K562 (cell line): ENCODE measurements around the gene ABCC10. TPM values are rescaled to one million over a fixed set of nuclear protein-coding genes. Genes with fewer than 3 reads are reported as not detected.

ENCODE experiments used
- ATAC-seq: fragments of 200-7000 bp; cut with Tn5 transposase; 3 replicates; pipeline ENCODE4 v1.9.1; 2020; ENCODE audit warnings: moderate library complexity
- BruUV-seq: library from RNA; stranded (reverse); fragments of 400-500 nt; replicated peaks from 2 replicates; lab custom pipeline; 2021; lab: Mats Ljungman, UMichigan
- CTCF ChIA-PET: fragments of 300-600 bp; formaldehyde crosslinking; extraction: SDS; loops from one replicate; lab custom pipeline; 2021; ENCODE audit warnings: low intra/inter-chr PET ratio; lab: Yijun Ruan, JAX
- POLR2A ChIA-PET: fragments of 300-600, 350-650 bp; sonication (Branson Sonifier 250); formaldehyde crosslinking; extraction: SDS; loops from one replicate; lab custom pipeline; 2021; ENCODE audit warnings: antibody characterized with exemption, inconsistent platforms; lab: Yijun Ruan, JAX
- DNase-seq, 4 experiments: peaks; one replicate each; pipeline versions ENCODE4 v3.0.0 to v3.0.0-alpha.2; 2011 to 2018; ENCODE audit warnings: low spot score in 3 of 4, mixed read lengths in 3 of 4; ENCODE audit errors: extremely low read depth in 1 of 4
- FAIRE-seq: peaks from 2 replicates; lab custom pipeline; 2011; peaks lifted over from hg19 to GRCh38; lab: Jason Lieb, UNC
- H2AFZ ChIP-seq: 2 replicates; pipeline ENCODE4 v1.6.0; 2011; ENCODE audit warnings: low read depth, low read length, control low read depth, inconsistent platforms
- H3K27ac ChIP-seq: fragments of 200-600 bp; 3 replicates; pipeline ENCODE4 v1.8.0; 2011; ENCODE audit warnings: low read depth, mild to moderate bottlenecking, control low read depth, inconsistent platforms, low read length, moderate library complexity, mixed read lengths; ENCODE audit errors: extremely low read depth
- H3K27me3 ChIP-seq, 2 experiments: fragments of 300-600 bp in 1 of 2; 2 replicates in 1 of 2; 3 replicates in 1 of 2; pipeline versions ENCODE4 v1.6.0 to v1.8.0; 2011; ENCODE audit warnings: inconsistent platforms in 2 of 2, low read length in 2 of 2, mild to moderate bottlenecking in 1 of 2, mixed read lengths in 1 of 2, moderate library complexity in 1 of 2; ENCODE audit not compliant: control insufficient read depth in 2 of 2, insufficient read depth in 2 of 2
- H3K36me3 ChIP-seq: fragments of 300-600 bp; 3 replicates; pipeline ENCODE4 v1.8.0; 2011; ENCODE audit warnings: mild to moderate bottlenecking, low read length, inconsistent platforms; ENCODE audit not compliant: control insufficient read depth, insufficient read depth
- H3K4me1 ChIP-seq, 2 experiments: fragments of 200-600 bp in 1 of 2; replicated peaks in 1 of 2; 2 replicates in 1 of 2; 3 replicates in 1 of 2; pipeline versions ENCODE4 v1.5.1 to v1.8.0; 2011; ENCODE audit warnings: inconsistent platforms in 2 of 2, low read length in 2 of 2, mild to moderate bottlenecking in 1 of 2, mixed read lengths in 1 of 2, moderate library complexity in 1 of 2; ENCODE audit not compliant: control insufficient read depth in 2 of 2, insufficient read depth in 2 of 2
- H3K4me2 ChIP-seq: 2 replicates; pipeline ENCODE4 v1.6.1; 2011; ENCODE audit warnings: low read length, control low read depth, inconsistent platforms, mixed read lengths; ENCODE audit not compliant: insufficient read depth
- H3K4me3 ChIP-seq: fragments of 200-600 bp; sonication (generic), shearing (Covaris generic); 2 replicates; pipeline ENCODE4 v1.5.1; 2016; ENCODE audit warnings: control low read depth, inconsistent platforms
- H3K79me2 ChIP-seq: fragments of 200-600 bp; 3 replicates; pipeline ENCODE4 v1.8.0; 2011; ENCODE audit warnings: low read length, inconsistent platforms; ENCODE audit not compliant: control insufficient read depth, insufficient read depth
- H3K9ac ChIP-seq, 2 experiments: 2 replicates each; pipeline versions ENCODE4 v1.6.0 to v1.6.1; 2011; ENCODE audit warnings: low read depth in 2 of 2, low read length in 2 of 2, control low read depth in 1 of 2, inconsistent platforms in 1 of 2, mild to moderate bottlenecking in 1 of 2, mixed read lengths in 1 of 2; ENCODE audit not compliant: insufficient read depth in 1 of 2
- H3K9me1 ChIP-seq: one replicate; pipeline ENCODE4 v1.6.0; 2011; ENCODE audit warnings: inconsistent platforms, mild to moderate bottlenecking, low read length, moderate library complexity; ENCODE audit not compliant: control insufficient read depth, insufficient read depth
- H3K9me3 ChIP-seq: replicated peaks from 2 replicates; pipeline ENCODE4 v1.5.1; 2011; ENCODE audit warnings: low read depth, low read length, inconsistent platforms; ENCODE audit not compliant: control insufficient read depth, insufficient read depth
- H4K20me1 ChIP-seq: replicated peaks from 2 replicates; pipeline ENCODE4 v1.6.1; 2011; ENCODE audit warnings: low read length, inconsistent platforms, mixed read lengths; ENCODE audit not compliant: control insufficient read depth, insufficient read depth
- FOXA1 ChIP-seq: fragments of 450-650 bp; IDR thresholded peaks from 2 replicates; pipeline ENCODE4 v1.6.1; 2016; ENCODE audit warnings: mild to moderate bottlenecking, borderline replicate concordance
- RBM22 ChIP-seq: fragments of 200-400 bp; formaldehyde crosslinking; IDR thresholded peaks from 2 replicates; pipeline ENCODE4 v1.6.1; 2018; ENCODE audit warnings: low read length, low read depth; ENCODE audit not compliant: poor library complexity, severe bottlenecking
- SMARCA4 ChIP-seq: fragments of 450-650 bp; IDR thresholded peaks from 2 replicates; pipeline ENCODE4 v1.6.1; 2016
- TRIM24 ChIP-seq, 2 experiments: fragments of 450-650 bp; IDR thresholded peaks; 2 replicates each; pipeline ENCODE4 v1.6.1; 2016
- USF2 ChIP-seq: sonication (generic); formaldehyde crosslinking; IDR thresholded peaks from 2 replicates; pipeline ENCODE4 v1.5.0; 2020; ENCODE audit warnings: missing genetic modification reagents
- ZFP36 ChIP-seq: fragments of 150-350 bp; IDR thresholded peaks from 2 replicates; pipeline ENCODE4 v1.6.1; 2018; ENCODE audit warnings: low read length, low read depth; ENCODE audit not compliant: partially characterized antibody
- ZKSCAN3 ChIP-seq: fragments of 250-450 bp; sonication (Bioruptor Pico); IDR thresholded peaks from 2 replicates; pipeline ENCODE4 v1.4.0; 2020
- ZNF212 ChIP-seq: fragments of 450-650 bp; formaldehyde crosslinking; IDR thresholded peaks from 2 replicates; pipeline ENCODE4 v1.4.0; 2020; ENCODE audit warnings: mild to moderate bottlenecking
- ZNF217 ChIP-seq: sonication (generic); formaldehyde crosslinking; IDR thresholded peaks from 2 replicates; pipeline ENCODE4 v1.8.0; 2022; ENCODE audit warnings: mild to moderate bottlenecking, missing genetic modification reagents
- ZNF431 ChIP-seq: sonication (generic); formaldehyde crosslinking; IDR thresholded peaks from 2 replicates; pipeline ENCODE4 v1.8.0; 2022; ENCODE audit warnings: mild to moderate bottlenecking, missing genetic modification reagents
- WGBS: fragments of 100-300 bp; shearing (Covaris generic); methylation state at CpG from one replicate; pipeline ENCODE4 v1.1.6; 2016; ENCODE audit warnings: low coverage, mixed read lengths; ENCODE audit not compliant: insufficient coverage; ENCODE audit errors: missing lambda C conversion rate; 5-methylcytosine and 5-hydroxymethylcytosine counted together
- in situ Hi-C: fragments of 300-500 bp; cut with MboI; formaldehyde crosslinking; loops from 4 replicates; pipeline ENCODE4 v1.15.0; 2018; ENCODE audit warnings: inconsistent platforms, mixed read lengths
- intact Hi-C: fragments of 100-400 bp; cut with micrococcal nuclease; formaldehyde crosslinking; loops from 2 replicates; pipeline ENCODE4 v1.14.2; 2022
- polyA plus RNA-seq, 8 experiments: library from polyadenylated mRNA; depleted of rRNA in 4 of 8; stranded (reverse) in 5 of 8; unstranded in 3 of 8; fragments of >200 nt; fragmentation: Nextera tagmentation in 2 of 8; fragmentation: Illumina TruSeq in 1 of 8; extraction: Ambion mirVana in 2 of 8; extraction: Trizol in 1 of 8; gene quantifications; 2 replicates each; pipeline versions ENCODE4 v1.2.1 to v1.2.3, GENCODE V29; 2011 to 2014; ENCODE audit warnings: inconsistent platforms in 1 of 8, missing spikeins in 1 of 8
- total RNA-seq, 7 experiments: library from RNA; depleted of rRNA in 6 of 7; stranded (reverse); fragments of >200 nt in 6 of 7; fragmentation: Illumina TruSeq in 2 of 7; extraction: Trizol in 2 of 7; gene quantifications; 2 replicates each; pipeline versions ENCODE4 v1.2.1 to v1.2.3, GENCODE V29; 2011 to 2021; ENCODE audit warnings: low replicate concordance in 1 of 7

Gene ABCC10
- total and polyA plus RNA-seq, 9 of the 15 experiments (the other 6 are each of a cell fraction or from before 2014, with no cell fraction given) = 2.4 to 29.1 (median 13.7) TPM

- TF ChIP-seq USF2 = no peak
- TF ChIP-seq, all 486 proteins: peak for 2
Observed at GRCh38 chr6:43416935-43417334, 10.4 kb upstream of the ABCC10 start (continued).

GRCh38 chr6:43420012-43420709 is 7.2 kb upstream of the ABCC10 start:
- in situ Hi-C loops (no loop called here), intact Hi-C loops (no loop called here)
- H2AFZ ChIP-seq = no peak overlapping the region
- CTCF ChIA-PET = no interaction called here
- no peak overlapping the region for H3K4me2 ChIP-seq
- peaks cover 4 to 5% of the 10 kb centered on the region in 2 experiments; a peak in 2 of 5 replicates for H3K27me3 ChIP-seq
- whole genome bisulfite sequencing = 23% methylated on average over 5 of the region's 5 CpGs
- no peaks in the 10 kb centered on the region for H4K20me1 ChIP-seq
- no peak overlapping the region for H3K27ac ChIP-seq
- H3K36me3 ChIP-seq = no peaks in the 10 kb centered on the region
- DNase-seq (no peak), FAIRE-seq (no peak), ATAC-seq (no peak)
- H3K79me2 ChIP-seq = no peaks in the 10 kb centered on the region
- no peak overlapping the region for H3K9ac ChIP-seq
- TF ChIP-seq ZFP36 (peak; percentile 6), FOXA1 (no peak), RBM22 (no peak), ZKSCAN3 (no peak), SMARCA4 (no peak), ZNF212 (CRISPR knock-in tag) (no peak), ZNF431 (CRISPR knock-in tag) (peak; percentile 97), ZNF217 (CRISPR knock-in tag) (no peak), TRIM24 (IDR thresholded peaks at IDR 0.05) (0 out of 4 replicates have a peak, but pooled peaks of 1 of the 2 experiments have one; percentile 16)
- BruUV-seq = no TSS peak
- H3K9me1 ChIP-seq = no peaks in the 10 kb centered on the region
- POLR2A ChIA-PET = no interaction called here
- H3K9me3 ChIP-seq = peaks cover 3% of the 10 kb centered on the region; the same call in 1 of the 2 replicates
- no peaks in the 10 kb centered on the region for H3K4me1 ChIP-seq
- H3K4me3 ChIP-seq = no peak overlapping the region
